B cell (primary cell): ENCODE results near the gene LARGE1.

ENCODE experiments used
- CTCF ChIP-seq: fragments of 200-600 bp; IDR thresholded peaks from one replicate; pipeline ENCODE4 v1.8.0; 2022; ENCODE audit warnings: antibody characterized with exemption, mild to moderate bottlenecking
- EZH2 ChIP-seq: IDR thresholded peaks from 2 replicates; pipeline ENCODE4 v1.6.1; 2012; ENCODE audit warnings: borderline replicate concordance, low read depth, mild to moderate bottlenecking, moderate library complexity, low read length; ENCODE audit not compliant: insufficient read depth, poor library complexity, severe bottlenecking

- TF ChIP-seq EZH2 (no peak), CTCF (no peak)
Measured at GRCh38 chr22:33270596-33270995, 649.7 kb downstream of the LARGE1 start.
